Panc1 (cell line): Measurements from ENCODE around the gene HOXC11. TPM values are rescaled to one million over a fixed set of nuclear protein-coding genes. Genes with fewer than 3 reads are reported as not detected.

Source experiments
- ATAC-seq: fragments of 200-7000 bp; cut with Tn5 transposase; 2 replicates; pipeline ENCODE4 v1.9.1; 2020; ENCODE audit warnings: mild to moderate bottlenecking, moderate library complexity
- BruUV-seq: library from RNA; stranded (reverse); fragments of 400-500 nt; replicated peaks from 2 replicates; lab custom pipeline; 2021; lab: Mats Ljungman, UMichigan
- CTCF ChIA-PET: fragments of 300-600 bp; sonication (Branson Sonifier 250); formaldehyde crosslinking; loops from one replicate; lab custom pipeline; 2022; ENCODE audit warnings: antibody characterized with exemption; lab: Charles Lee
- POLR2A ChIA-PET: fragments of 300-600 bp; sonication (Branson Sonifier 250); formaldehyde crosslinking; loops from one replicate; lab custom pipeline; 2022; ENCODE audit warnings: antibody characterized with exemption; lab: Charles Lee
- DNase-seq: peaks from one replicate; pipeline ENCODE4 v3.0.0-alpha.2; 2010; ENCODE audit warnings: low read depth, low spot score
- H3K27ac ChIP-seq: 2 replicates; pipeline ENCODE4 v1.5.1; 2011; ENCODE audit warnings: mild to moderate bottlenecking, low read length, inconsistent platforms
- H3K27me3 ChIP-seq: fragments of 200-500 bp; sonication (Bioruptor generic); 2 replicates; pipeline ENCODE4 v1.6.0; 2014; ENCODE audit warnings: low read length, inconsistent platforms; ENCODE audit not compliant: control insufficient read depth, insufficient read depth
- H3K36me3 ChIP-seq: fragments of 200-500 bp; sonication (Bioruptor generic); 2 replicates; pipeline ENCODE4 v1.5.1; 2014; ENCODE audit warnings: inconsistent platforms, mild to moderate bottlenecking, low read length, moderate library complexity; ENCODE audit not compliant: control insufficient read depth, insufficient read depth
- H3K4me1 ChIP-seq: 2 replicates; pipeline ENCODE4 v1.5.1; 2011; ENCODE audit warnings: inconsistent platforms, mild to moderate bottlenecking, low read length, moderate library complexity; ENCODE audit not compliant: control insufficient read depth, insufficient read depth
- H3K4me3 ChIP-seq, 2 experiments: 2 replicates each; pipeline ENCODE4 v1.5.1; 2011 to 2012; ENCODE audit warnings: low read depth in 2 of 2, low read length in 2 of 2, mild to moderate bottlenecking in 2 of 2, inconsistent platforms in 1 of 2, moderate library complexity in 1 of 2
- H3K9me3 ChIP-seq: fragments of 200-500 bp; sonication (Bioruptor generic); 2 replicates; pipeline ENCODE4 v1.5.1; 2014; ENCODE audit warnings: low read depth, mild to moderate bottlenecking, inconsistent platforms, low read length, moderate library complexity; ENCODE audit not compliant: control insufficient read depth, insufficient read depth
- CTCF ChIP-seq: fragments of 450-650 bp; IDR thresholded peaks from 2 replicates; pipeline ENCODE4 v1.5.1; 2017; ENCODE audit warnings: mild to moderate bottlenecking
- POLR2AphosphoS5 ChIP-seq: IDR thresholded peaks from 2 replicates; pipeline ENCODE4 v1.6.1; 2012; ENCODE audit warnings: mild to moderate bottlenecking, low read depth, low read length, moderate library complexity
- REST ChIP-seq, 2 experiments: IDR thresholded peaks; 2 replicates each; pipeline ENCODE4 v1.6.1; 2011 to 2012; ENCODE audit warnings: low read depth in 2 of 2, control low read depth in 1 of 2, low read length in 1 of 2, mild to moderate bottlenecking in 1 of 2, moderate library complexity in 1 of 2; ENCODE audit not compliant: insufficient read depth in 1 of 2
- SIN3A ChIP-seq: IDR thresholded peaks from 2 replicates; pipeline ENCODE4 v1.6.1; 2012; ENCODE audit warnings: low read depth, mild to moderate bottlenecking, low read length, moderate library complexity, borderline replicate concordance; ENCODE audit not compliant: insufficient read depth
- TCF7L2 ChIP-seq: IDR thresholded peaks from 2 replicates; pipeline ENCODE4 v1.6.1; 2011; ENCODE audit warnings: mild to moderate bottlenecking, low read depth, low read length, inconsistent platforms
- in situ Hi-C: cut with HindIII; loops from 2 replicates; pipeline ENCODE4 v1.10.0; 2016; ENCODE audit warnings: low sequenced_read_pairs, low pct_unique_long_range_greater_than_20kb
- intact Hi-C: fragments of 100-400 bp; cut with micrococcal nuclease; formaldehyde crosslinking; loops from one replicate; pipeline ENCODE4 v1.10.0; 2022; ENCODE audit not compliant: unreplicated experiment
- total RNA-seq: library from RNA; stranded (reverse); gene quantifications from one replicate; pipeline ENCODE4 v1.2.1, GENCODE V29; 2021; ENCODE audit not compliant: unreplicated experiment

The HOXC11 gene
- total RNA-seq, 1 experiment from 2014 or later = 17.0 TPM

- POLR2A ChIA-PET = interaction anchor here (0.6 to 0.7 kb wide), 3 partner anchors 43 to 283 kb away, joined by 5 to 14 read pairs (median 6); no protein-coding TSS in a partner anchor
- Histone ChIP-seq H3K36me3 (peaks cover 2% of the 10 kb centered on the region; the same call in 1 of the 2 replicates), H3K4me3 (peak overlapping the region; percentile 72 to 91), H3K27ac (peak overlapping the region; percentile 92), H3K9me3 (no peaks in the 10 kb centered on the region), H3K4me1 (peaks cover 58% of the 10 kb centered on the region), H3K27me3 (no peaks in the 10 kb centered on the region)
- CTCF ChIA-PET = no interaction called here
- intact Hi-C loops = no loop called here
- no peak for DNase-seq
- no peak; the same call in 1 of the 2 replicates for TF ChIP-seq POLR2AphosphoS5
- no peak for TF ChIP-seq SIN3A
- no peak for TF ChIP-seq CTCF
- TF ChIP-seq REST (IDR thresholded peaks at IDR 0.05; ENCODE audit: insufficient read depth in 1 of 2, low read depth in 2 of 2, low read length in 1 of 2) = no peak
- TF ChIP-seq TCF7L2 = no peak
- in situ Hi-C loops = no loop called here
- BruUV-seq = no TSS peak
- ATAC-seq = no peak
Observed at GRCh38 chr12:54016051-54016450, 43.1 kb downstream of the HOXC11 start.

- H3K27ac ChIP-seq = peak overlapping the region; percentile 94
- intact Hi-C loops (no loop called here), in situ Hi-C loops (no loop called here)
- DNase-seq (no peak), ATAC-seq (peak; percentile 7; the same call in 1 of the 2 replicates)
- peak overlapping the region; percentile 72 to 91 for H3K4me3 ChIP-seq
- H3K27me3 ChIP-seq = no peaks in the 10 kb centered on the region
- ChIA-PET CTCF (interaction anchor here (0.6 to 0.7 kb wide), 2 partner anchors 16 to 174 kb away, joined by 4 to 9 read pairs; no protein-coding TSS in a partner anchor), POLR2A (interaction anchor here (0.6 to 1.5 kb wide), 5 partner anchors 9 to 883 kb away, joined by 4 to 14 read pairs (median 5); no protein-coding TSS in a partner anchor)
- peak; percentile 81 for TF ChIP-seq POLR2AphosphoS5
- TF ChIP-seq TCF7L2 = peak; percentile 66
- no peak for TF ChIP-seq SIN3A
- no peaks in the 10 kb centered on the region for H3K9me3 ChIP-seq
- H3K36me3 ChIP-seq = peaks cover 2% of the 10 kb centered on the region; the same call in 1 of the 2 replicates
- no TSS peak for BruUV-seq
- peaks cover 59% of the 10 kb centered on the region for H3K4me1 ChIP-seq
Observed at GRCh38 chr12:54016478-54016964, 43.6 kb downstream of the HOXC11 start.
